Thoracic aorta (tissue), 2 donors: Measurements from ENCODE around the gene EEFSEC. TPM values are rescaled to one million over a fixed set of nuclear protein-coding genes. Genes with fewer than 3 reads are reported as not detected.

Experiments
- ATAC-seq: fragments of 150-250 bp; one replicate; pipeline ENCODE4 v1.8.0; 2017; ENCODE audit warnings: low read depth; ENCODE audit not compliant: insufficient number of reproducible peaks, low FRiP score
- DNase-seq: peaks from one replicate; pipeline ENCODE4 v3.0.0-alpha.2; 2020; ENCODE audit warnings: low spot score
- H3K27ac ChIP-seq, 2 donors: fragments of 200-600 bp; sonication (generic); 1 replicate in 1 of 2; 2 replicates in 1 of 2; pipeline ENCODE4 v1.5.1; 2016; ENCODE audit warnings: mild to moderate bottlenecking in 2 of 2, moderate library complexity in 2 of 2
- H3K27me3 ChIP-seq: fragments of 200-600 bp; sonication (generic); replicated peaks from 2 replicates; pipeline ENCODE4 v1.6.0; 2016; ENCODE audit warnings: mild to moderate bottlenecking; ENCODE audit not compliant: insufficient read depth
- H3K36me3 ChIP-seq: fragments of 200-600 bp; sonication (generic); one replicate; pipeline ENCODE4 v1.5.1; 2016
- H3K4me1 ChIP-seq, 2 donors: fragments of 200-600 bp; sonication (generic); 1 replicate in 1 of 2; 2 replicates in 1 of 2; pipeline versions ENCODE4 v1.5.1 to v1.6.0; 2016; ENCODE audit warnings: low read depth in 2 of 2, mild to moderate bottlenecking in 1 of 2; ENCODE audit not compliant: control insufficient read depth in 1 of 2
- H3K4me3 ChIP-seq: fragments of 200-600 bp; sonication (generic); 2 replicates; pipeline ENCODE4 v1.5.1; 2016; ENCODE audit warnings: mild to moderate bottlenecking
- H3K9me3 ChIP-seq: fragments of 200-600 bp; sonication (generic); 2 replicates; pipeline ENCODE4 v1.5.1; 2016
- CTCF ChIP-seq: fragments of 200-600 bp; sonication (generic); IDR thresholded peaks from one replicate; pipeline ENCODE4 v1.5.1; 2019; ENCODE audit warnings: antibody characterized with exemption
- total RNA-seq, 2 donors: library from RNA; depleted of rRNA; stranded (reverse); fragments of >200 nt; gene quantifications; one replicate each; pipeline versions ENCODE4 v1.1.0 to v1.2.3, GENCODE V29; 2016

Gene EEFSEC
- total RNA-seq, 2 donors from 2014 or later: 16.1 to 17.5 TPM

GRCh38 chr3:128167973-128168674 is 14.8 kb downstream of the EEFSEC start:
- H3K27ac ChIP-seq: no peak overlapping the region
- ATAC-seq (no peak), DNase-seq (no peak)
- H3K4me1 ChIP-seq: peaks cover 0 to 3% of the 10 kb centered on the region in 2 donors
- no peaks in the 10 kb centered on the region for H3K27me3 ChIP-seq
- TF ChIP-seq CTCF: no peak
- no peaks in the 10 kb centered on the region for H3K36me3 ChIP-seq
- H3K4me3 ChIP-seq: no peak overlapping the region
- H3K9me3 ChIP-seq: no peaks in the 10 kb centered on the region

GRCh38 chr3:128168836-128169235 is 15.6 kb downstream of the EEFSEC start:
- no peak for TF ChIP-seq CTCF
- DNase-seq (no peak), ATAC-seq (no peak)

GRCh38 chr3:128170866-128171516 is 17.7 kb downstream of the EEFSEC start:
- DNase-seq: no peak
- no peak overlapping the region for H3K27ac ChIP-seq

More at GRCh38 chr3:128168836-128169235, 15.6 kb downstream of the EEFSEC start:
- H3K36me3 ChIP-seq: no peaks in the 10 kb centered on the region
- H3K4me3 ChIP-seq: no peak overlapping the region
- H3K27ac ChIP-seq: no peak overlapping the region
- H3K27me3 ChIP-seq: no peaks in the 10 kb centered on the region
- peaks cover 0 to 3% of the 10 kb centered on the region in 2 donors for H3K4me1 ChIP-seq
- H3K9me3 ChIP-seq: no peaks in the 10 kb centered on the region

GRCh38 chr3:128173200-128173599 is 19.9 kb downstream of the EEFSEC start:
- Histone ChIP-seq H3K36me3 (no peaks in the 10 kb centered on the region), H3K27ac (no peak overlapping the region), H3K9me3 (no peaks in the 10 kb centered on the region), H3K4me3 (no peak overlapping the region), H3K4me1 (peaks cover 0 to 9% of the 10 kb centered on the region in 2 donors), H3K27me3 (no peaks in the 10 kb centered on the region)
- DNase-seq: no peak
- no peak for TF ChIP-seq CTCF
- ATAC-seq: no peak

More at GRCh38 chr3:128170866-128171516, 17.7 kb downstream of the EEFSEC start:
- Histone ChIP-seq H3K4me1 (peaks cover 0 to 9% of the 10 kb centered on the region in 2 donors), H3K27me3 (no peaks in the 10 kb centered on the region), H3K36me3 (no peaks in the 10 kb centered on the region), H3K4me3 (no peak overlapping the region), H3K9me3 (no peaks in the 10 kb centered on the region)
- TF ChIP-seq CTCF: peak; percentile 75
- no peak for ATAC-seq

- Histone ChIP-seq H3K4me3 (no peak overlapping the region), H3K27ac (no peak overlapping the region), H3K9me3 (no peaks in the 10 kb centered on the region), H3K36me3 (no peaks in the 10 kb centered on the region), H3K4me1 (peaks cover 0 to 9% of the 10 kb centered on the region in 2 donors), H3K27me3 (no peaks in the 10 kb centered on the region)
- TF ChIP-seq CTCF: no peak
- DNase-seq: no peak
- no peak for ATAC-seq
Measured at GRCh38 chr3:128173849-128174248, 20.6 kb downstream of the EEFSEC start.
